ENCODE data around the gene CAPRIN2.

The CAPRIN2 gene

GRCh38 chr12:30754750-30755394 is at the start of gene CAPRIN2:
TSS of gene CAPRIN2 (minus strand) at chr12:30754951. CDS start at chr12:30753520, 1,431 bp downstream.
- H3K36me3 ChIP-seq (ENCODE audit: insufficient read depth, low read depth, low read length): peaks cover 16% of the 10 kb centered on the region
- peak within 1 kb of the TSS; percentile 93 for H3K4me3 ChIP-seq (ENCODE audit: low read length)
- peaks cover 17% of the 10 kb centered on the region for H3K4me1 ChIP-seq (ENCODE audit: insufficient read depth, low read length)
- H3K9ac ChIP-seq (ENCODE audit: low read depth, low read length): peak within 1 kb of the TSS; percentile 86; the same call in 1 of the 2 replicates
- H3K9me3 ChIP-seq (ENCODE audit: insufficient read depth, low read depth, low read length): no peaks in the 10 kb centered on the region
- H3K27me3 ChIP-seq (ENCODE audit: insufficient read depth, low read length): no peaks in the 10 kb centered on the region
- H3K27ac ChIP-seq (ENCODE audit: low read length): peak within 1 kb of the TSS; percentile 45

GRCh38 chr12:30797689-30798088 is 42.9 kb upstream of the CAPRIN2 start:
- peaks cover 3% of the 10 kb centered on the region; the same call in 1 of the 2 replicates for H3K9me3 ChIP-seq (ENCODE audit: insufficient read depth, low read depth, low read length)
- peaks cover 11% of the 10 kb centered on the region; the same call in 1 of the 2 replicates for H3K27me3 ChIP-seq (ENCODE audit: insufficient read depth, low read length)
- peaks cover 13% of the 10 kb centered on the region for H3K4me1 ChIP-seq (ENCODE audit: insufficient read depth, low read length)
- no peak overlapping the region for H3K9ac ChIP-seq (ENCODE audit: low read depth, low read length)
- H3K27ac ChIP-seq (ENCODE audit: low read length): no peak overlapping the region
- H3K4me3 ChIP-seq (ENCODE audit: low read length): no peak overlapping the region
- H3K36me3 ChIP-seq (ENCODE audit: insufficient read depth, low read depth, low read length): peaks cover 36% of the 10 kb centered on the region

- no peak overlapping the region for H3K27ac ChIP-seq (ENCODE audit: low read length)
Measured at GRCh38 chr12:30796891-30797371, 42.2 kb upstream of the CAPRIN2 start.

GRCh38 chr12:30796313-30796780 is 41.6 kb upstream of the CAPRIN2 start:
- Histone ChIP-seq H3K4me3 (ENCODE audit: low read length) (peak overlapping the region; percentile 77; the same call in 1 of the 2 replicates), H3K4me1 (ENCODE audit: insufficient read depth, low read length) (peaks cover 21% of the 10 kb centered on the region), H3K27ac (ENCODE audit: low read length) (peak overlapping the region; percentile 62), H3K27me3 (ENCODE audit: insufficient read depth, low read length) (peaks cover 11% of the 10 kb centered on the region; the same call in 1 of the 2 replicates), H3K9me3 (ENCODE audit: insufficient read depth, low read depth, low read length) (no peaks in the 10 kb centered on the region), H3K36me3 (ENCODE audit: insufficient read depth, low read depth, low read length) (peaks cover 28% of the 10 kb centered on the region), H3K9ac (ENCODE audit: low read depth, low read length) (peak overlapping the region; percentile 81; the same call in 1 of the 2 replicates)

More at GRCh38 chr12:30796891-30797371, 42.2 kb upstream of the CAPRIN2 start:
- Histone ChIP-seq H3K4me3 (ENCODE audit: low read length) (peak overlapping the region; percentile 77), H3K4me1 (ENCODE audit: insufficient read depth, low read length) (peaks cover 20% of the 10 kb centered on the region), H3K9me3 (ENCODE audit: insufficient read depth, low read depth, low read length) (no peaks in the 10 kb centered on the region), H3K36me3 (ENCODE audit: insufficient read depth, low read depth, low read length) (peaks cover 34% of the 10 kb centered on the region), H3K27me3 (ENCODE audit: insufficient read depth, low read length) (peaks cover 11% of the 10 kb centered on the region; the same call in 1 of the 2 replicates), H3K9ac (ENCODE audit: low read depth, low read length) (peak overlapping the region; percentile 75; the same call in 1 of the 2 replicates)

GRCh38 chr12:30795410-30796312 is 40.9 kb upstream of the CAPRIN2 start:
- Histone ChIP-seq H3K4me1 (ENCODE audit: insufficient read depth, low read length) (peaks cover 21% of the 10 kb centered on the region), H3K36me3 (ENCODE audit: insufficient read depth, low read depth, low read length) (peaks cover 22% of the 10 kb centered on the region), H3K27ac (ENCODE audit: low read length) (peak overlapping the region; percentile 62), H3K9ac (ENCODE audit: low read depth, low read length) (peak overlapping the region; percentile 81; the same call in 1 of the 2 replicates), H3K27me3 (ENCODE audit: insufficient read depth, low read length) (peaks cover 11% of the 10 kb centered on the region; the same call in 1 of the 2 replicates), H3K4me3 (ENCODE audit: low read length) (peak overlapping the region; percentile 77), H3K9me3 (ENCODE audit: insufficient read depth, low read depth, low read length) (no peaks in the 10 kb centered on the region)

GRCh38 chr12:30794591-30795409 is 40.0 kb upstream of the CAPRIN2 start:
- Histone ChIP-seq H3K9ac (ENCODE audit: low read depth, low read length) (peak overlapping the region; percentile 81; the same call in 1 of the 2 replicates), H3K4me1 (ENCODE audit: insufficient read depth, low read length) (peaks cover 21% of the 10 kb centered on the region), H3K27ac (ENCODE audit: low read length) (peak overlapping the region; percentile 50), H3K4me3 (ENCODE audit: low read length) (peak overlapping the region; percentile 77; the same call in 1 of the 2 replicates), H3K9me3 (ENCODE audit: insufficient read depth, low read depth, low read length) (no peaks in the 10 kb centered on the region), H3K36me3 (ENCODE audit: insufficient read depth, low read depth, low read length) (peaks cover 14% of the 10 kb centered on the region; the same call in 1 of the 2 replicates), H3K27me3 (ENCODE audit: insufficient read depth, low read length) (peaks cover 11% of the 10 kb centered on the region; the same call in 1 of the 2 replicates)

GRCh38 chr12:30794020-30794419 is 39.3 kb upstream of the CAPRIN2 start:
- H3K4me1 ChIP-seq (ENCODE audit: insufficient read depth, low read length): peaks cover 21% of the 10 kb centered on the region
- H3K4me3 ChIP-seq (ENCODE audit: low read length): no peak overlapping the region
- peaks cover 8% of the 10 kb centered on the region; the same call in 1 of the 2 replicates for H3K36me3 ChIP-seq (ENCODE audit: insufficient read depth, low read depth, low read length)
- no peak overlapping the region for H3K27ac ChIP-seq (ENCODE audit: low read length)
- H3K27me3 ChIP-seq (ENCODE audit: insufficient read depth, low read length): peaks cover 11% of the 10 kb centered on the region; the same call in 1 of the 2 replicates
- H3K9ac ChIP-seq (ENCODE audit: low read depth, low read length): no peak overlapping the region
- no peaks in the 10 kb centered on the region for H3K9me3 ChIP-seq (ENCODE audit: insufficient read depth, low read depth, low read length)

- peaks cover 21% of the 10 kb centered on the region for H3K4me1 ChIP-seq (ENCODE audit: insufficient read depth, low read length)
- peaks cover 11% of the 10 kb centered on the region; the same call in 1 of the 2 replicates for H3K27me3 ChIP-seq (ENCODE audit: insufficient read depth, low read length)
- H3K4me3 ChIP-seq (ENCODE audit: low read length): no peak overlapping the region
- no peaks in the 10 kb centered on the region; the same call in 1 of the 2 replicates for H3K36me3 ChIP-seq (ENCODE audit: insufficient read depth, low read depth, low read length)
- peak overlapping the region; percentile 46; the same call in 1 of the 2 replicates for H3K9ac ChIP-seq (ENCODE audit: low read depth, low read length)
- H3K27ac ChIP-seq (ENCODE audit: low read length): peak overlapping the region; percentile 3
- no peaks in the 10 kb centered on the region for H3K9me3 ChIP-seq (ENCODE audit: insufficient read depth, low read depth, low read length)
Measured at GRCh38 chr12:30792648-30793499, 38.1 kb upstream of the CAPRIN2 start.

GRCh38 chr12:30792085-30792484 is 37.3 kb upstream of the CAPRIN2 start:
- H3K4me1 ChIP-seq (ENCODE audit: insufficient read depth, low read length): peaks cover 21% of the 10 kb centered on the region
- H3K4me3 ChIP-seq (ENCODE audit: low read length): no peak overlapping the region
- H3K27ac ChIP-seq (ENCODE audit: low read length): no peak overlapping the region
- H3K36me3 ChIP-seq (ENCODE audit: insufficient read depth, low read depth, low read length): no peaks in the 10 kb centered on the region
- H3K9me3 ChIP-seq (ENCODE audit: insufficient read depth, low read depth, low read length): no peaks in the 10 kb centered on the region
- peaks cover 4% of the 10 kb centered on the region; the same call in 1 of the 2 replicates for H3K27me3 ChIP-seq (ENCODE audit: insufficient read depth, low read length)
- H3K9ac ChIP-seq (ENCODE audit: low read depth, low read length): no peak overlapping the region

GRCh38 chr12:30788754-30789153 is 34.0 kb upstream of the CAPRIN2 start:
- Histone ChIP-seq H3K27me3 (ENCODE audit: insufficient read depth, low read length) (no peaks in the 10 kb centered on the region), H3K9me3 (ENCODE audit: insufficient read depth, low read depth, low read length) (peaks cover 16% of the 10 kb centered on the region), H3K27ac (ENCODE audit: low read length) (no peak overlapping the region), H3K4me1 (ENCODE audit: insufficient read depth, low read length) (peaks cover 26% of the 10 kb centered on the region), H3K9ac (ENCODE audit: low read depth, low read length) (no peak overlapping the region), H3K4me3 (ENCODE audit: low read length) (no peak overlapping the region), H3K36me3 (ENCODE audit: insufficient read depth, low read depth, low read length) (no peaks in the 10 kb centered on the region)

Data from iPS-20b (cell line).